Measurements from ENCODE around the gene CEMP1.

CEMP1 gene

GRCh38 chr16:2520784-2521531 is 10.2 kb downstream of the CEMP1 start:
- POLR2A ChIA-PET (ENCODE audit: low non-redundant PET), result interaction anchor here (0.8 to 1.5 kb wide), 2 partner anchors 11 to 52 kb away, joined by 3 to 6 read pairs; partner anchors contain the start of gene CEMP1
- CTCF ChIA-PET, result no interaction called here
- TF ChIP-seq CTCF (conservative IDR thresholded peaks at IDR 0.05; ENCODE audit: low read depth), result no peak
- DNase-seq (ENCODE audit: low spot score), result peak; percentile 86
- H3K27ac ChIP-seq, result peak overlapping the region; percentile 95

GRCh38 chr16:2520097-2520783 is 11.0 kb downstream of the CEMP1 start, which contains the start of gene AMDHD2:
TSS of gene AMDHD2 (plus strand) at chr16:2520371. CDS start at chr16:2520459, 88 bp downstream.
- DNase-seq (ENCODE audit: low spot score), result peak; percentile 84
- POLR2A ChIA-PET (ENCODE audit: low non-redundant PET), result interaction anchor here (0.8 to 1.5 kb wide), 2 partner anchors 11 to 52 kb away, joined by 3 to 6 read pairs; partner anchors contain the start of gene CEMP1
- TF ChIP-seq CTCF (conservative IDR thresholded peaks at IDR 0.05; ENCODE audit: low read depth), result no peak
- peak within 1 kb of the TSS; percentile 95 for H3K27ac ChIP-seq
- CTCF ChIA-PET, result no interaction called here

GRCh38 chr16:2519711-2520080 is 11.5 kb downstream of the CEMP1 start:
- no peak for TF ChIP-seq CTCF (conservative IDR thresholded peaks at IDR 0.05; ENCODE audit: low read depth)
- DNase-seq (ENCODE audit: low spot score), result no peak
- ChIA-PET CTCF (no interaction called here), POLR2A (ENCODE audit: low non-redundant PET) (interaction anchor here (1.5 kb wide), 1 partner anchor 12 kb away, joined by 6 read pairs; the partner anchor contains the start of gene CEMP1)
- H3K27ac ChIP-seq, result peak overlapping the region; percentile 95

- CTCF ChIA-PET, result no interaction called here
- POLR2A ChIA-PET (ENCODE audit: low non-redundant PET), result no interaction called here
- DNase-seq (ENCODE audit: low spot score), result no peak
- H3K27ac ChIP-seq, result peak overlapping the region; percentile 95
- no peak for TF ChIP-seq CTCF (conservative IDR thresholded peaks at IDR 0.05; ENCODE audit: low read depth)
These were observed 12.1 kb downstream of the CEMP1 start for GRCh38 chr16:2518823-2519710.

- no peak for DNase-seq (ENCODE audit: low spot score)
- ChIA-PET POLR2A (ENCODE audit: low non-redundant PET) (no interaction called here), CTCF (interaction anchor here (0.6 to 0.8 kb wide), 4 partner anchors 14 to 324 kb away, joined by 3 to 4 read pairs (median 4); no protein-coding TSS in a partner anchor)
- H3K27ac ChIP-seq, result peak overlapping the region; percentile 95
- TF ChIP-seq CTCF (conservative IDR thresholded peaks at IDR 0.05; ENCODE audit: low read depth), result no peak
These were observed 13.1 kb downstream of the CEMP1 start for GRCh38 chr16:2517954-2518605.

Data from RWPE1 (cell line).